Stimulated activated CD8-positive, alpha-beta memory T cell treated with anti-CD3 and anti-CD28 coated beads, Interleukin-7, amount 100 ng/mL, for 48 hours (primary cell): Measurements from ENCODE around the gene S100PBP.

ENCODE experiments used
- DNase-seq, 2 donors: peaks; one replicate each; pipeline ENCODE4 v3.0.0-alpha.2; 2020; ENCODE audit warnings: low read depth in 1 of 2; ENCODE audit errors: extremely low read depth in 1 of 2

The S100PBP gene

GRCh38 chr1:32818804-32819541, 1.5 kb downstream of the S100PBP start:
- DNase-seq, result no peak

GRCh38 chr1:32825181-32825580, 7.7 kb downstream of the S100PBP start:
- no peak for DNase-seq

GRCh38 chr1:32828341-32828740, 10.9 kb downstream of the S100PBP start:
- no peak for DNase-seq

GRCh38 chr1:32830092-32830852, 12.8 kb downstream of the S100PBP start:
- DNase-seq, result no peak

- DNase-seq, result no peak
Measured at GRCh38 chr1:32831878-32832277, 14.4 kb downstream of the S100PBP start.

GRCh38 chr1:32848354-32849063, 31.1 kb downstream of the S100PBP start:
- DNase-seq, result no peak

GRCh38 chr1:32855861-32856617, 38.6 kb downstream of the S100PBP start:
- DNase-seq, result no peak

GRCh38 chr1:32858136-32858535, 40.7 kb downstream of the S100PBP start:
- DNase-seq, result no peak

- no peak for DNase-seq
Measured at GRCh38 chr1:32858791-32859190, 41.3 kb downstream of the S100PBP start.

- no peak for DNase-seq
Measured at GRCh38 chr1:32859915-32860314, 42.5 kb downstream of the S100PBP start.

GRCh38 chr1:32860566-32860965, 43.1 kb downstream of the S100PBP start:
- DNase-seq, result no peak

- DNase-seq, result no peak
Measured at GRCh38 chr1:32861904-32862695, 44.6 kb downstream of the S100PBP start.

GRCh38 chr1:32863218-32863880, 45.9 kb downstream of the S100PBP start:
- no peak for DNase-seq

- no peak for DNase-seq
Measured at GRCh38 chr1:32863881-32864245, 46.4 kb downstream of the S100PBP start.

- DNase-seq, result no peak
Measured at GRCh38 chr1:32864375-32865019, 47.0 kb downstream of the S100PBP start.

GRCh38 chr1:32865639-32866405, 48.4 kb downstream of the S100PBP start:
- no peak for DNase-seq

GRCh38 chr1:32867151-32867550, 49.7 kb downstream of the S100PBP start:
- DNase-seq, result no peak

GRCh38 chr1:32867671-32868070, 50.2 kb downstream of the S100PBP start:
- DNase-seq, result no peak
